NB4 (cell line): Measurements from ENCODE around the gene OR5K1.

Experiments
- MYC ChIP-seq: IDR thresholded peaks from 2 replicates; pipeline ENCODE4 v1.6.1; 2011; ENCODE audit warnings: low read depth, low read length
- POLR2A ChIP-seq: IDR thresholded peaks from 2 replicates; pipeline ENCODE4 v1.6.1; 2011; ENCODE audit warnings: mild to moderate bottlenecking; ENCODE audit not compliant: insufficient read length; ENCODE audit errors: extremely low read depth
- TF ChIP-seq, protein P1 (sequence below): IDR thresholded peaks from one replicate; pipeline ENCODE4 v1.5.1; 2012; ENCODE audit warnings: low read depth, low read length
- TF ChIP-seq, protein P2 (sequence below): IDR thresholded peaks from 2 replicates; pipeline ENCODE4 v1.6.1; 2011; ENCODE audit warnings: low read depth, low read length

DNA sequence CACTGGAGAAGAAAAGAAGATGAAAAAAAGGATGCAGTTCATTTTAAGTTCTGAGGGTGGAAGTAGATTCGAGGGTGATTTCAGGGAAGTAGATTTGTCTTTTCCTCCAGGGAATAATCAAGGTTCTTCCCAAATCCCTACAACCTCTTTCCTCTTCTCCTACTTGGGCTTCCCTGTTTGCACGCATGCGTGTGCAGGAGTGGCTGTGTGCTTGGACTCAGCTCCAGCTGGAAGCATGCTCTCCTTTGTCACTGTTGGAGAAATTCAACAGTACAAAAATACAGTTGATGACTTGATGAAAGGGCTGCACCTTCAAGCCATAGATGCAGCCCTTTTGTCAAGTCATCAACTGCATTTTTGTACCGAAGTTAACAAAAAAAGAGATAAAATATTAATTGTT is 38.3 kb downstream of the OR5K1 start:
- TF ChIP-seq, protein P1, sequence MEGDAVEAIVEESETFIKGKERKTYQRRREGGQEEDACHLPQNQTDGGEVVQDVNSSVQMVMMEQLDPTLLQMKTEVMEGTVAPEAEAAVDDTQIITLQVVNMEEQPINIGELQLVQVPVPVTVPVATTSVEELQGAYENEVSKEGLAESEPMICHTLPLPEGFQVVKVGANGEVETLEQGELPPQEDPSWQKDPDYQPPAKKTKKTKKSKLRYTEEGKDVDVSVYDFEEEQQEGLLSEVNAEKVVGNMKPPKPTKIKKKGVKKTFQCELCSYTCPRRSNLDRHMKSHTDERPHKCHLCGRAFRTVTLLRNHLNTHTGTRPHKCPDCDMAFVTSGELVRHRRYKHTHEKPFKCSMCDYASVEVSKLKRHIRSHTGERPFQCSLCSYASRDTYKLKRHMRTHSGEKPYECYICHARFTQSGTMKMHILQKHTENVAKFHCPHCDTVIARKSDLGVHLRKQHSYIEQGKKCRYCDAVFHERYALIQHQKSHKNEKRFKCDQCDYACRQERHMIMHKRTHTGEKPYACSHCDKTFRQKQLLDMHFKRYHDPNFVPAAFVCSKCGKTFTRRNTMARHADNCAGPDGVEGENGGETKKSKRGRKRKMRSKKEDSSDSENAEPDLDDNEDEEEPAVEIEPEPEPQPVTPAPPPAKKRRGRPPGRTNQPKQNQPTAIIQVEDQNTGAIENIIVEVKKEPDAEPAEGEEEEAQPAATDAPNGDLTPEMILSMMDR: no peak
- TF ChIP-seq POLR2A (no peak), MYC (no peak)
- TF ChIP-seq, protein P2, sequence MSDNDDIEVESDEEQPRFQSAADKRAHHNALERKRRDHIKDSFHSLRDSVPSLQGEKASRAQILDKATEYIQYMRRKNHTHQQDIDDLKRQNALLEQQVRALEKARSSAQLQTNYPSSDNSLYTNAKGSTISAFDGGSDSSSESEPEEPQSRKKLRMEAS: no peak
